A673 (cell line): Measurements from ENCODE around the gene PAX5. TPM values are rescaled to one million over a fixed set of nuclear protein-coding genes. Genes with fewer than 3 reads are reported as not detected.

Experiments used
- BruUV-seq: library from RNA; stranded (reverse); fragments of 400-500 nt; replicated peaks from 2 replicates; lab custom pipeline; 2021; lab: Mats Ljungman, UMichigan
- CTCF ChIA-PET: fragments of 300-600 bp; sonication (Branson Sonifier 250); formaldehyde crosslinking; loops from one replicate; lab custom pipeline; 2022; ENCODE audit warnings: antibody characterized with exemption; lab: Charles Lee
- POLR2A ChIA-PET: fragments of 300-600 bp; sonication (Branson Sonifier 250); formaldehyde crosslinking; loops from one replicate; lab custom pipeline; 2022; ENCODE audit warnings: antibody characterized with exemption; ENCODE audit not compliant: low non-redundant PET; lab: Charles Lee
- DNase-seq: peaks from one replicate; pipeline ENCODE4 v3.0.0-alpha.2; 2015; ENCODE audit warnings: low spot score
- H3K27ac ChIP-seq: fragments of 200-600 bp; sonication (generic); 2 replicates; pipeline ENCODE4 v1.5.1; 2016; ENCODE audit warnings: mixed run types, low read depth, mild to moderate bottlenecking, mixed read lengths, antibody characterized with exemption, low read length; ENCODE audit not compliant: poor library complexity, severe bottlenecking
- H3K27me3 ChIP-seq: fragments of 200-600 bp; sonication (generic); replicated peaks from 2 replicates; pipeline ENCODE4 v1.6.1; 2017; ENCODE audit warnings: mixed run types, low read depth, mild to moderate bottlenecking, mixed read lengths, antibody characterized with exemption, low read length; ENCODE audit not compliant: insufficient read depth, poor library complexity
- H3K36me3 ChIP-seq: fragments of 200-600 bp; sonication (generic); 2 replicates; pipeline ENCODE4 v1.6.1; 2016; ENCODE audit warnings: mixed run types, mild to moderate bottlenecking, mixed read lengths, antibody characterized with exemption, low read length; ENCODE audit not compliant: insufficient read depth, poor library complexity, severe bottlenecking
- H3K4me1 ChIP-seq: fragments of 200-600 bp; sonication (generic); 2 replicates; pipeline ENCODE4 v1.6.1; 2017; ENCODE audit warnings: mixed run types, mild to moderate bottlenecking, mixed read lengths, antibody characterized with exemption, low read length; ENCODE audit not compliant: insufficient read depth, poor library complexity, severe bottlenecking
- H3K4me3 ChIP-seq: fragments of 200-600 bp; sonication (generic); 2 replicates; pipeline ENCODE4 v1.5.1; 2016; ENCODE audit warnings: low read depth, mixed run types, mild to moderate bottlenecking, mixed read lengths, low read length; ENCODE audit not compliant: poor library complexity, severe bottlenecking
- H3K9me3 ChIP-seq: fragments of 200-600 bp; sonication (generic); 2 replicates; pipeline ENCODE4 v1.6.1; 2016; ENCODE audit warnings: mixed run types, low read depth, mild to moderate bottlenecking, mixed read lengths, antibody characterized with exemption, low read length; ENCODE audit not compliant: poor library complexity, severe bottlenecking
- CTCF ChIP-seq: fragments of 300-800, 200-600 bp; sonication (generic); conservative IDR thresholded peaks from 2 replicates; pipeline ENCODE4 v1.5.1; 2017; ENCODE audit warnings: low read depth, mild to moderate bottlenecking, antibody characterized with exemption, low read length, moderate library complexity, mixed read lengths
- EZH2 ChIP-seq: fragments of 200-600 bp; sonication (generic); IDR thresholded peaks from 2 replicates; pipeline ENCODE4 v1.6.1; 2017; ENCODE audit warnings: borderline replicate concordance, low read depth, mild to moderate bottlenecking, mixed read lengths, antibody characterized with exemption, low read length; ENCODE audit not compliant: poor library complexity, severe bottlenecking
- intact Hi-C: fragments of 100-400 bp; cut with micrococcal nuclease; formaldehyde crosslinking; loops from one replicate; pipeline ENCODE4 v1.10.0; 2022; ENCODE audit not compliant: unreplicated experiment
- total RNA-seq: library from RNA; stranded (reverse); gene quantifications from 2 replicates; pipeline ENCODE4 v1.2.3, GENCODE V29; 2021

PAX5 gene
- total RNA-seq, 1 experiment from 2014 or later: 5.5 TPM

- DNase-seq: no peak
- H3K36me3 ChIP-seq: no peaks in the 10 kb centered on the region
- no peak overlapping the region for H3K4me3 ChIP-seq
- intact Hi-C loops: loop anchor here (5.0 kb wide), 1 partner anchor 58 kb away; no protein-coding TSS in a partner anchor
- no peak overlapping the region for H3K27ac ChIP-seq
- H3K4me1 ChIP-seq: no peaks in the 10 kb centered on the region
- H3K27me3 ChIP-seq: no peaks in the 10 kb centered on the region
- CTCF ChIA-PET: no interaction called here
- TF ChIP-seq EZH2 (no peak), CTCF (no peak)
- no TSS peak for BruUV-seq
- POLR2A ChIA-PET: no interaction called here
- H3K9me3 ChIP-seq: no peaks in the 10 kb centered on the region
Observed at GRCh38 chr9:36855448-36856315, 178.4 kb downstream of the PAX5 start.

- intact Hi-C loops: loop anchor here (5.0 kb wide), 1 partner anchor 57 kb away; no protein-coding TSS in a partner anchor
- DNase-seq: no peak
- H3K36me3 ChIP-seq: no peaks in the 10 kb centered on the region
- H3K27ac ChIP-seq: no peak overlapping the region
- CTCF ChIA-PET: no interaction called here
- H3K4me1 ChIP-seq: no peaks in the 10 kb centered on the region
- H3K9me3 ChIP-seq: no peaks in the 10 kb centered on the region
- POLR2A ChIA-PET: no interaction called here
- H3K4me3 ChIP-seq: no peak overlapping the region
- TF ChIP-seq EZH2: no peak
- no peak for TF ChIP-seq CTCF
- H3K27me3 ChIP-seq: no peaks in the 10 kb centered on the region
- no TSS peak for BruUV-seq
Observed at GRCh38 chr9:36854751-36855150, 179.3 kb downstream of the PAX5 start.

- TF ChIP-seq CTCF (no peak), EZH2 (no peak)
- intact Hi-C loops: no loop called here
- no peak for DNase-seq
- H3K4me3 ChIP-seq: no peak overlapping the region
- no peaks in the 10 kb centered on the region for H3K9me3 ChIP-seq
- no TSS peak for BruUV-seq
- ChIA-PET CTCF (no interaction called here), POLR2A (no interaction called here)
- no peaks in the 10 kb centered on the region for H3K36me3 ChIP-seq
- no peak overlapping the region for H3K27ac ChIP-seq
- no peaks in the 10 kb centered on the region for H3K4me1 ChIP-seq
- no peaks in the 10 kb centered on the region for H3K27me3 ChIP-seq
Observed at GRCh38 chr9:36854034-36854433, 180.0 kb downstream of the PAX5 start.
